Hematopoietic multipotent progenitor cell treated with erythropoietin and hydrocortisone succinate and interleukin-3 and kit ligand, for 4 days (in vitro differentiated cells): ENCODE results near the gene SLC25A4.

ENCODE experiments used
- DNase-seq: peaks from one replicate; pipeline ENCODE4 v3.0.0-alpha.2; 2015

SLC25A4 gene

GRCh38 chr4:185122681-185123345, 20.3 kb upstream of the SLC25A4 start:
- peak; percentile 41 for DNase-seq

- DNase-seq = no peak
Observed at GRCh38 chr4:185124006-185124405, 19.1 kb upstream of the SLC25A4 start.

- DNase-seq = peak; percentile 13
Observed at GRCh38 chr4:185127021-185127925, 15.8 kb upstream of the SLC25A4 start.

GRCh38 chr4:185128272-185129119, 14.6 kb upstream of the SLC25A4 start:
- DNase-seq = peak; percentile 43

- peak; percentile 79 for DNase-seq
Observed at GRCh38 chr4:185134307-185134869, 8.7 kb upstream of the SLC25A4 start.

- DNase-seq = no peak
Observed at GRCh38 chr4:185137233-185137925, 5.7 kb upstream of the SLC25A4 start.

- no peak for DNase-seq
Observed at GRCh38 chr4:185138161-185138560, 4.9 kb upstream of the SLC25A4 start.

- no peak for DNase-seq
Observed at GRCh38 chr4:185139736-185140135, 3.3 kb upstream of the SLC25A4 start.

- DNase-seq = no peak
Observed at GRCh38 chr4:185141777-185142176, 1.3 kb upstream of the SLC25A4 start.

GRCh38 chr4:185142564-185142911, 528 bp upstream of the SLC25A4 start:
- no peak for DNase-seq

GRCh38 chr4:185143601-185143969, 519 bp downstream of the SLC25A4 start:
- DNase-seq = peak; percentile 36

GRCh38 chr4:185144601-185145240, 1.7 kb downstream of the SLC25A4 start:
- DNase-seq = no peak

- DNase-seq = no peak
Observed at GRCh38 chr4:185145572-185145971, 2.5 kb downstream of the SLC25A4 start.

- no peak for DNase-seq
Observed at GRCh38 chr4:185149392-185149791, 6.3 kb downstream of the SLC25A4 start.

GRCh38 chr4:185151296-185151695, 8.2 kb downstream of the SLC25A4 start:
- DNase-seq = no peak

- DNase-seq = peak; percentile 67
Observed at GRCh38 chr4:185165605-185166063, 22.6 kb downstream of the SLC25A4 start.

GRCh38 chr4:185167234-185167633, 24.2 kb downstream of the SLC25A4 start:
- peak; percentile 38 for DNase-seq

- DNase-seq = no peak
Observed at GRCh38 chr4:185171373-185172071, 28.5 kb downstream of the SLC25A4 start.

GRCh38 chr4:185179488-185179887, 36.4 kb downstream of the SLC25A4 start:
- no peak for DNase-seq

- no peak for DNase-seq
Observed at GRCh38 chr4:185182239-185182638, 39.2 kb downstream of the SLC25A4 start.
